Immature natural killer cell (primary cell): ENCODE results near the gene RAB11FIP5. TPM values are rescaled to one million over a fixed set of nuclear protein-coding genes. Genes with fewer than 3 reads are reported as not detected.

Experiments used
- DNase-seq, 3 donors: peaks; one replicate each; pipeline ENCODE4 v3.0.0; 2022; ENCODE audit warnings: mixed read lengths in 1 of 3
- H3K27ac Mint-ChIP-seq, 6 donors: one replicate each; pipeline ENCODE4 v1.8.0; 2020; ENCODE audit warnings: mixed read lengths in 6 of 6, mild to moderate bottlenecking in 5 of 6, inconsistent platforms in 4 of 6, moderate library complexity in 3 of 6
- H3K27me3 Mint-ChIP-seq, 3 donors: one replicate each; pipeline ENCODE4 v1.8.0; 2020 to 2021; ENCODE audit warnings: low read depth in 3 of 3, mild to moderate bottlenecking in 3 of 3, mixed read lengths in 3 of 3, moderate library complexity in 3 of 3, inconsistent platforms in 1 of 3
- H3K36me3 Mint-ChIP-seq, 3 donors: one replicate each; pipeline ENCODE4 v1.8.0; 2020; ENCODE audit warnings: mixed read lengths in 3 of 3, inconsistent platforms in 2 of 3, mild to moderate bottlenecking in 2 of 3
- H3K4me1 Mint-ChIP-seq, 2 donors: one replicate each; pipeline ENCODE4 v1.8.0; 2020; ENCODE audit warnings: inconsistent platforms in 2 of 2, mild to moderate bottlenecking in 2 of 2, mixed read lengths in 2 of 2, moderate library complexity in 1 of 2
- H3K4me3 Mint-ChIP-seq, 5 donors: one replicate each; pipeline ENCODE4 v1.8.0; 2020; ENCODE audit warnings: mild to moderate bottlenecking in 5 of 5, mixed read lengths in 5 of 5, inconsistent platforms in 3 of 5, moderate library complexity in 3 of 5
- H3K9me3 Mint-ChIP-seq, 6 donors: one replicate each; pipeline ENCODE4 v1.8.0; 2020; ENCODE audit warnings: mild to moderate bottlenecking in 6 of 6, mixed read lengths in 6 of 6, inconsistent platforms in 4 of 6, moderate library complexity in 3 of 6
- polyA plus RNA-seq, 3 donors: library from polyadenylated mRNA; unstranded; fragments of 300-500 nt; fragmentation: Illumina TruSeq; gene quantifications; one replicate each; pipeline ENCODE4 v1.2.3, GENCODE V29; 2021

RAB11FIP5 gene
- polyA plus RNA-seq, 3 donors from 2014 or later, result 3.7 to 6.6 (median 5.0) TPM

DNA sequence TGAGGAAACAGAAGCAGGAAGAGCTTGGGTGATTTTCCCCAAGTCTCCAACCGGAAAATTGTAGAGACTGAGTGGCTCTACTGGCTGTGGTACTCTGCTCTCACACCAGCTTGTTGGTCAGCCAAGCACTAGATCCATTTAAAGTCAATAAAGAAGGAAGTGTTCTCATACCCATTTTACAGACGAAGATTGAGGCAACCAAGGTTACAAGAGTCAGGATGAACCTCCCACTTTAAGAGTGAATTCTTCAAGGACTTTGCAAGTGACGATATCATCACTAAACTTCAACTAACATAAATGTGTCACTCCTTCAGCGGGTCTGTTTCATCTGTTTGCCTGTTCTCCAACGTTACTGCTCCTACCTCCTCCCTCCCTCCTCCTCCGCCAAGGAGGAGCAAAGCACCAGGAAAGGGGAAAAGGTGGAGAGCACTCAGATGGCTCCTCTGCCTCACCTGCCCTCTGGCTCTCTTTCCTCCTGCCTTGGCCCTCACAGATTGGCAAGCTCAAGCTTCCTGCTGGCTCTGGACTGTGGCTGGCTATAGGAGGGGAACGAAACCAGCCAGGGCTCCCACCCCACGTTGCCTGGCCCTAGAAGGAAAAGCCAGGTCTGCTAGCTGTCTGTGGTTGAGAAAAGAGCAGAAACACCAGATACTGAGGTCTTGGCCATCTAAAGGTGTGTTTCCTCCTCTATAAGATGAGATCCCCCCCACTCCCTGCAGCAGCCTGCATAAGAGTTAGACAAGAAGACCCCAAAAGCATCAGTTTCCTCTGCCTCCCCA, 3.6 kb upstream of the RAB11FIP5 start:
- H3K27me3 Mint-ChIP-seq, result peaks cover 0 to 10% (median 3%) of the 10 kb centered on the region in 3 donors
- H3K27ac Mint-ChIP-seq, result no peak overlapping the region
- H3K9me3 Mint-ChIP-seq, result no peaks in the 10 kb centered on the region
- no peaks in the 10 kb centered on the region for H3K36me3 Mint-ChIP-seq
- no peak for DNase-seq
- peaks cover 8% of the 10 kb centered on the region in 2 donors for H3K4me1 Mint-ChIP-seq
- no peak overlapping the region for H3K4me3 Mint-ChIP-seq

DNA sequence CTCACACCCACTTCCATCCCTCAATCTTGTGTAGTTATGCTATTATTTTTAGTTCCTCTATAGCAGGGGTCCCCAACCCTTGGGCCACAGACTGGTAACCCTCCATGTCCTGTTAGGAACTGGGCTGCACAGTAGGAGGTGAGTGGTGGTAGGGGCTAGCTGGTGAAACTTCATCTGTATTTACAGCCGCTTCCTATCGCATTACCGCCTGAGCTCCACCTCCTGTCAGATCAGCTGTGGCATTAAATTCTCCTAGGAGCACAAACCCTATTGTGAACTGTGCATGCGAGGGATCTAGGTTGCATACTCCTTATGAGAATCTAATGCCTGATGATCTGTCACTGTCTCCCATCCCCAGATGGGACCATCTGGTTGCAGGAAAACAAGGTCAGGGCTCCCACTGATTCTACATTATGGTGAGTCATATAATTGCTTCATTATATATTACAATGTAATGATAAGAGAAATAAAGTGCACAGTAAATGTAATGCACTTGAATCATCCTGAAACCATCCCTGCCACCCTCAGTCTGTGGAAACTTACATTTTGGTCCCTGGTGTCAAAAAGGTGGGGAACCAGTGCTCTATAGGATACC, 1.6 kb upstream of the RAB11FIP5 start:
- Mint-ChIP-seq H3K27me3 (peaks cover 2 to 10% (median 5%) of the 10 kb centered on the region in 3 donors), H3K9me3 (peaks cover 0 to 1% (median 0%) of the 10 kb centered on the region in 6 donors), H3K4me3 (peak overlapping the region; percentile 57 to 76 (median 67)), H3K27ac (peak overlapping the region; percentile 4 to 82 (median 58)), H3K36me3 (no peaks in the 10 kb centered on the region), H3K4me1 (peaks cover 19 to 20% of the 10 kb centered on the region in 2 donors)
- no peak for DNase-seq

DNA sequence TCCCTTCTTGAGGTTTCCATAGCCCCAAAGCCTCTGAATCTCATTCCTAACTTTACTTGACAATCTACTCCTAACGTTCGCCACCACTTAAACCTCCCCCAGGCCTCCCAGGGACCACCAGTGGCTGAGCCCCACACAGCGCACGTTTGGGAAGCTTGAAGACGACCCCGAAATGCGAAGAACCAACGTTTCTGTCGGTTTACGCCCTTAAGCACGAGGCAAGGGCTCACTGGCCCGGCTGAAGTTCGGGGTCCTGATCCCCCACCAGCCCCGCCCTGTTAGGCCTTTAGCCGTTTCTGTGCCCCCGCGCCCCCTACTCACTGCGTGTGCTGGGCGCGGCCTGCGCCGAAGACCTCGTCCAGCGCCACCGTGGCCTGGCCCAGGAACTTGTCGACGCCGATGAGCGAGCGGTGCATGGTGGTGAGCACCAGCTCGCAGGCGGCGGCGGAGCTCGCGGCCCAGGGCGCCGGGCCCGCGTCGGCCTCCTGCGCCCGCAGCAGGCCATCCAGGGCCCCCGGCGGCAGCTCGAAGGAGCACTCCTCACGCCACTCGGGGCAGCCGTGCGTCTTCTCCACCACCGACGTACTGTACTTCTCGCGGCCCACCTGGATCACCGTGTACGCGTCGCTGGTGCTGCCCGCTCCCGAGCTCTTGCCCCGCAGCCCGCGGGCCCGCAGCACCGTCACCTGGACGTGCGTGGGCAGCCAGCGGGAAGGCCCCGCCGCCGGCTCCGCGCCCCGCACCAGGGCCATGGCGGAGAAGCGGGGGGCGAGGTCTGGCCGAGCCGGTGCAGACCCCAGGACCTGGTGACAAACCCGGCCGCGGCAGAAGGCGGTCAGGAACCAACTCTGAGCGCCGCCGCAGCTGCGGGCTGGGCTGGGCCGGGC, 479 bp downstream of the RAB11FIP5 start:
- peak in 2 of 3 donors; percentile 43 to 44 for DNase-seq
- Mint-ChIP-seq H3K4me3 (peak overlapping the region; percentile 78 to 86 (median 86)), H3K27ac (peak overlapping the region; percentile 54 to 91 (median 80)), H3K9me3 (peaks cover 0 to 1% (median 0%) of the 10 kb centered on the region in 6 donors), H3K4me1 (peaks cover 31 to 32% of the 10 kb centered on the region in 2 donors), H3K36me3 (no peaks in the 10 kb centered on the region), H3K27me3 (peaks cover 3 to 10% (median 5%) of the 10 kb centered on the region in 3 donors)

DNA sequence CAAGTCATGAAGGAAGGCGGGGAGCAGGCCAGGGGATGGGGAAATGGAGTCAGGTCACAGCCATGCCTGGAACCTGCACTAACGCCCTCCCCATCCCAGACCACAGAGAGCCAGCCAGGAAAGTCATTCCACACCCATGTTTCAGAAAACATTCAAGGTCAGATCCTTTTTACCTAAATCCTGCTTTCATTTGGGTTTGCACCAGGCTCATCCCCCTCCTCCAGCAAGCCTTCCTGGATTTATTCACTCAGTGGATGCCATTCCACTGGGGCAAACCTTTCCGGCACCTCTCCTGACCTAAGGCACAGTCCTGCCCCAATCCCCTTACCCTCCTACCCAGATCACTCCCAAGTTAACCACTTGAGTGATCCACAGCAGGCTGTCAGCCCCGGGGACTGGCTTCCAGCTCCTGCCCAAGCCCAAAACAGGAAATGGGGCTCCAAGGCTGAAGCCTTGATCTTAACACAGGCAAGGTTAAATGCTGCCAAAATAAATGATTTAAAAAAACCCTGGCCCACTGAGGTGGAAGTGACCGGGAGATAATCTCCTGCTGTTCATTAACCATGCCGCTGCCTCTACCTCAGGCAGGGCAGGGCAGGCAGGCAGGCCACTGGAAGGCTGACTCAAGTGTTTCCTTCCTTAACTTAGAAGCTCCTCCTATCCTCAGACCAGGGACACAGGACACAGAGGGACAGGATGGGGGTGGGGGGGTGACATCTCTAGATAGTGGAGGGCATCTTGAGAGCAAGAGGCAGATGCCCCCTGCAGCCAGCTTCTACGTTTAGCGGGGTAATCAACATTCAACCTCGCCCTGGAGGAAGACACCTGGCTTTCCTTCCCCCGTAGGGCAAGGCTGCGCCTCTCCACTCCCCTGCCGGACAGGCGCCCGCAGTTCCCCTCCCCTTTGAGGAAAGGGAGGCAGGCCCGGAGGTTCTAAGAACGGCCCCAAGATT, 1.4 kb downstream of the RAB11FIP5 start:
- Mint-ChIP-seq H3K27me3 (peaks cover 3 to 10% (median 7%) of the 10 kb centered on the region in 3 donors), H3K4me3 (peak overlapping the region; percentile 78 to 86 (median 86)), H3K9me3 (peaks cover 0 to 1% (median 0%) of the 10 kb centered on the region in 6 donors), H3K36me3 (no peaks in the 10 kb centered on the region), H3K27ac (peak overlapping the region; percentile 54 to 91 (median 80)), H3K4me1 (peaks cover 39 to 40% of the 10 kb centered on the region in 2 donors)
- peak in 1 of 3 donors; percentile 7 for DNase-seq

DNA sequence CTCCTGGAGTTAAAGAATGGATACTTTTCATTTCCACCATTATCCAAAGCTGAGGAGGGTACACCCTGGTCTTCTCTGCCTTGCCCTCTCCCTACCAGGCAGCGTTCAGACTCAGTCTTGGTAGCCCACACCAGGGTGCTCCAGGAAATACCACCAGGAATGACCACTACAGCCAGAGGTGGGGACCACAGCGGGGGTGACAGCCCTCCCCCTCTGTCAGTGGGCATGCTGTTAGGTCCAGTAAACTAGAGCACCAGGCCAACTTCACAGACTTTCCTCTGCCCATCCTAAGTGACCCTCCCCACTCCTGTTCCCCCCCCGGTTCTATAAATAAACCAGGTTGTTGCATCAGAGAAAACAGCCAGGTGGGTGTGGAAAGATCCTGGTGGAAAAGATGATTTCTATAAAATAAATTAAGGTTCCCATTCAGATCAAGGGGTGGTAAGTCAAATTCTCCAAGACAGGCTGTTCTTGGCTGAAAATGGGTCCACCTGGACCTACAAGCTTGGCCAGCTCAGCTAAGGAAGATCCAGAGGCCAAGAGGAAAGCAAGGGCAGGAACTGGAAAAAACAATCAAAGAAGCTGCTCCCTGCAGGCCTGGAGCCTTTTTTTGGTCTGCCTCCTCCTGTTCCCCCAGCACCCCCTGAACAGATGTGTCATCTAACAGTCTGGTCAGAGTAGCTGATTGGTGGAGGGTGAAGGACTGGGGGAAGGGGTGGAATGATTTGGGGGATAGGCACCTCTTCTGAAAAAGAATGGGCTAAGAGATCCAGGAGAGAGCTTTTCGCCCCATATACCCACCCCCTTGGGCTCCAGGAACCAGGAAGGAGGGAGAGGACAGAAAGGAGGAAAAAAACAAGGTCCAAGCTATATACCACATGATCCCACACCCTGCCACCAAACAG, 2.3 kb downstream of the RAB11FIP5 start:
- Mint-ChIP-seq H3K4me3 (peak overlapping the region; percentile 51 to 86 (median 78)), H3K27me3 (peaks cover 3 to 10% (median 7%) of the 10 kb centered on the region in 3 donors), H3K4me1 (peaks cover 39 to 43% of the 10 kb centered on the region in 2 donors), H3K36me3 (no peaks in the 10 kb centered on the region), H3K27ac (peak overlapping the region in 3 of 6 donors; percentile 59 to 91 (median 82)), H3K9me3 (peaks cover 0 to 1% (median 0%) of the 10 kb centered on the region in 6 donors)
- DNase-seq, result no peak

DNA sequence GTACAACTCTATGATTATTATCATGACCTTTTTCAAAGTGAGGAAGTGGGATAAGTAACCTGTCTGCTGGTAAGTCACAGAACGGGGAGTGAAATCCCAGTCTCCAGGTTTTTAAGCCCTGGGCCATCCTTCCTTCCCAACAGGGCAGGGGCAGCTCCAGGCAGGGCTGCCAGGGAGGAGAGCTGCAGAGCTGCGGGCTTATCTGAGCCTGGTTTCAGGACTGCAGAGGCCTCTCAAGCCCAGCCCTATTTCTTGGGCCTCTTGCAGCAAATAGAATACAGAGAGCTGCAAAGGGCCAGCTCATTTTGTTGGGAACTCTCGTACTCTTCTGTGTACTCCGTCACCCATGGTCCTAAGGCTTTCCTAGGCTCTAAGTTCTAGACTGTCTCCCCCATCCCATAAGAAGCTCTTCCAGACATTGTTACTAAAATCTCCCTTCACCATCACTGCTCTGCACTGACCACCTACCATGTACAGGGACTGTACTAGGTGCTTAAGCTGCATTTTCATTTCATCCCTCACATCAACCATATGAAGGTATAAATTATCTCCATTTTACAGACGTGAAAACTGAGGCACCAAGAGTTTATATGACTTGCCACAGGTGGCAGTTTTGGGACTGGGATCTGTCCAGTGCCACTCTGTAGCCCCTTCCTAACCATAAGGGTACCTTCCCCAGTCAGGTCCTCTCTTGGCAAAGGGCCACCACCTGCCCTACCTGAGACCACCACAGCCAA, 3.1 kb downstream of the RAB11FIP5 start:
- Mint-ChIP-seq H3K36me3 (no peaks in the 10 kb centered on the region), H3K27me3 (peaks cover 3 to 10% (median 7%) of the 10 kb centered on the region in 3 donors), H3K4me3 (no peak overlapping the region), H3K4me1 (peaks cover 39 to 43% of the 10 kb centered on the region in 2 donors), H3K9me3 (peaks cover 0 to 1% (median 0%) of the 10 kb centered on the region in 6 donors), H3K27ac (peak overlapping the region in 2 of 6 donors; percentile 5 to 30)
- DNase-seq, result no peak

DNA sequence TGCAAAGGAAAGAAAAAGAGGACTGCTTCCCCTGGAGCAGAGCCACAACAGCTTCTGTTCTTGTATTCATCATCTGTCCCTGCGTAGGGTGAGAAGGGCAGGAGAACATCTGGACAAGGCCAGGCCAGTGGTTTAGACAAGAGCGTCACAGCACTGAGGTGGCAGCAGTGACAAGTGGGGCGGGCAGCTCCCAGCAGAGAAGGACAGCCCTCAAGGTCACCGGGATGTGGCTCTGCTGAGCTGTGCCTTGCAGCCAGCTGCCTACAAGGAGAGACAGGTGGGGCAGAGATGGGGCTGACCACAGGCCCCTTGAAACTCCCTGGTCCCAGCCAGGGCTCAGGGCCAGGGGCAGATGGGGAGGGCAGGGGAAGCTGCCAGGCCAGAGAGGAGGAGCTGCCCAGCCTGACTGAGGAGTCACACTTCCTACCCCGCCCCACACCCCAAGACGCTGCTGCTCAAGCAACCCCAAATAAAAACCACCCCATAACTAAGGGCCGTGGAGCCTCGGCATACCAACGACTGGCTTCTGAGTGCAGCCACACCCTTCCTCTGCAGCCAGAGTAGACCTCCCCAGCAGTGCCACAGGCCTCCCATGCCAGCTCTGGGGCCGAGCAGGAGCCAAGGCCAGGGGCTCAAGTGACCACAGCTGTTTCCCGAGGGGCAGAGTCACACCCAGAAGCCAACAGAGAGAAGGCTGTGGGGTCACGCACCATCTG, 5.4 kb downstream of the RAB11FIP5 start:
- peaks cover 0 to 1% (median 0%) of the 10 kb centered on the region in 6 donors for H3K9me3 Mint-ChIP-seq
- peak in 1 of 3 donors; percentile 55 for DNase-seq
- peaks cover 3 to 7% (median 6%) of the 10 kb centered on the region in 3 donors for H3K27me3 Mint-ChIP-seq
- no peaks in the 10 kb centered on the region for H3K36me3 Mint-ChIP-seq
- peak overlapping the region in 3 of 5 donors; percentile 11 to 76 (median 54) for H3K4me3 Mint-ChIP-seq
- H3K27ac Mint-ChIP-seq, result peak overlapping the region in 5 of 6 donors; percentile 22 to 94 (median 79)
- H3K4me1 Mint-ChIP-seq, result peaks cover 39 to 43% of the 10 kb centered on the region in 2 donors

DNA sequence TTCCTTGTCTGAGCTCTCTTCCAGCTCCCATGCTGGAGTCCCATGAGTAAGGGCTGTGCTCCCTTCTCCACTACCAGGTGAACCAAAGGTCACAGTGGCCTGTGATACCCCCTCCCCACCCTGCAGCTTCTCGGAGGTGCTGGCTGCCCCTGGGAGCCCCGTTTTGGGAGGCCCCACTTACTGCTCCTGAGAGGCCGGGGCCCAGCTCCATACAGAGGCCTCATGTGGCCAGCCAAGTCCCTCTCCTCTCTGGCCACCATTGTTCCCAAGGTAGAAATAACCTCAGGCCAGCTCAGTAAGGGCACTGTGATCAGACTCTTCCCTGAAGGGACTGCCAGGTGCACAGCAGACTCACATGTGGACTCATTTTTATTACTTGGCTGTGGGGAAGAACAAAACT, 6.0 kb downstream of the RAB11FIP5 start:
- H3K36me3 Mint-ChIP-seq, result no peaks in the 10 kb centered on the region
- peaks cover 2 to 9% (median 3%) of the 10 kb centered on the region in 3 donors for H3K27me3 Mint-ChIP-seq
- no peak for DNase-seq
- peak overlapping the region in 5 of 6 donors; percentile 22 to 94 (median 79) for H3K27ac Mint-ChIP-seq
- peaks cover 0 to 1% (median 0%) of the 10 kb centered on the region in 6 donors for H3K9me3 Mint-ChIP-seq
- peak overlapping the region in 2 of 5 donors; percentile 11 to 76 for H3K4me3 Mint-ChIP-seq
- peaks cover 35 to 39% of the 10 kb centered on the region in 2 donors for H3K4me1 Mint-ChIP-seq

DNA sequence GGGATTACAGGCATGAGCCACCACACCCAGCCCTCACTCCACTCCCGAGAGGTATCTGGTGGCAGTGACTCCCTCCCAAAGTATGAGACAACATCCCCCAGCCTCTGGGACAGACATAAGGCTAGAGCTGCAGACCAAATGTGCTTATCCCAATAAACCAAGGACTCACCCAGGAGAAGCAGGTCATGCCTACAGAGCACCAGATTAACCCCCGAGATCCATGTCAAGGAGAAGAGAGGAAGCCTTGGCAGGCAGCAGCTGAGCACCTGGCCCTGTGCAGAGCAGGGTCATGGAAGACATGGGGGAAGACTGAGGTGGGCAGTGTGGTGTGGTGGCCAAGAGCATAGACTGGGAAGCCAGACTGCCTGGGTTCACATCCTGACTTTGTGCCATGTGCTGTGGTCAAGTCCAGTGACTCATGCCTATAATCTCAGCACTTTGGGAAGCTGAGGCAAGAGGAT, 7.2 kb downstream of the RAB11FIP5 start:
- no peak for DNase-seq
- H3K4me1 Mint-ChIP-seq, result peaks cover 22 to 27% of the 10 kb centered on the region in 2 donors

DNA sequence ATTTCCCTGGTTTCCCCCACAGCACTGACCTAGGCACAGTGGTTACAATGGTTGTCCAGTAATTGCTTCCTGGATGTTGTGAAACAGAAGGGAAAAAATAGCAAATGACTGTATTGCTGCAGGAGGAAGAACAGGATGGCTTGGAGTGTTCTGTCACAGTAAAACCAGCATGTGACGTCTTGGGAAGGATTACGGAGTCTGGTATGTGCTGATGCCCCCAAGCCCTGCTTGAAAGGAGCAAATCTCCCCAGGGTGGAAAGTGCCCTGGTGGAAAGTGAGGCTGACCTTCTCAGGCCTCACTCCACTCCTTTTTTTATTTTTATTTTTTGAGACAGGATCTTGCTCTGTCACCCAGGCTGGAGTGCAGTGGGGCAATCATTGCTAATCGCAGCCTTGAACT, 7.8 kb downstream of the RAB11FIP5 start:
- H3K27ac Mint-ChIP-seq, result peak overlapping the region in 1 of 6 donors; percentile 57
- H3K4me3 Mint-ChIP-seq, result no peak overlapping the region
- peaks cover 2 to 4% (median 2%) of the 10 kb centered on the region in 3 donors for H3K27me3 Mint-ChIP-seq
- DNase-seq, result no peak
- H3K9me3 Mint-ChIP-seq, result peaks cover 0 to 1% (median 0%) of the 10 kb centered on the region in 6 donors
- H3K36me3 Mint-ChIP-seq, result no peaks in the 10 kb centered on the region
- peaks cover 20 to 25% of the 10 kb centered on the region in 2 donors for H3K4me1 Mint-ChIP-seq

More for the DNA sequence above, 7.2 kb downstream of the RAB11FIP5 start:
- Mint-ChIP-seq H3K36me3 (no peaks in the 10 kb centered on the region), H3K9me3 (peaks cover 0 to 1% (median 0%) of the 10 kb centered on the region in 6 donors), H3K27ac (peak overlapping the region in 2 of 6 donors; percentile 11 to 65), H3K4me3 (no peak overlapping the region), H3K27me3 (peaks cover 2 to 4% (median 2%) of the 10 kb centered on the region in 3 donors)
